IMR-90 (cell line): ENCODE measurements around the gene PRR5L.

Experiments used
- BHLHE40 ChIP-seq: fragments of 150-350 bp; IDR thresholded peaks from 2 replicates; pipeline ENCODE4 v1.6.1; 2016; ENCODE audit warnings: mild to moderate bottlenecking, low read depth, low read length
- CEBPB ChIP-seq: IDR thresholded peaks from 2 replicates; pipeline ENCODE4 v1.6.1; 2012; ENCODE audit warnings: low read depth, low read length, improper control_type of control experiment
- MAFK ChIP-seq: IDR thresholded peaks from 2 replicates; pipeline ENCODE4 v1.6.1; 2012; ENCODE audit warnings: low read depth, low read length, improper control_type of control experiment
- NFE2L2 ChIP-seq: fragments of 150-350 bp; IDR thresholded peaks from 2 replicates; pipeline ENCODE4 v1.6.1; 2016; ENCODE audit warnings: low read depth, mild to moderate bottlenecking, low read length
- RAD21 ChIP-seq: IDR thresholded peaks from 2 replicates; pipeline ENCODE4 v1.6.1; 2012; ENCODE audit warnings: low read length, improper control_type of control experiment
- RCOR1 ChIP-seq: IDR thresholded peaks from 2 replicates; pipeline ENCODE4 v1.6.1; 2012; ENCODE audit warnings: mild to moderate bottlenecking, low read length, improper control_type of control experiment; ENCODE audit not compliant: insufficient replicate concordance
- RFX5 ChIP-seq: IDR thresholded peaks from 2 replicates; pipeline ENCODE4 v1.8.0; 2012; ENCODE audit warnings: low read depth, mild to moderate bottlenecking, low read length, moderate library complexity
- SMC3 ChIP-seq: fragments of 150-350 bp; IDR thresholded peaks from 2 replicates; pipeline ENCODE4 v1.6.1; 2016; ENCODE audit warnings: low read depth, mild to moderate bottlenecking, antibody characterized with exemption, low read length, moderate library complexity
- TF ChIP-seq, protein P1 (sequence below): fragments of 150-350 bp; IDR thresholded peaks from 2 replicates; pipeline ENCODE4 v1.6.1; 2017; ENCODE audit warnings: mild to moderate bottlenecking, antibody characterized with exemption, low read length, low read depth
- TF ChIP-seq, protein P2 (sequence below): conservative IDR thresholded peaks from 2 replicates; pipeline ENCODE4 v1.5.1; 2012; ENCODE audit warnings: mild to moderate bottlenecking, low read depth, low read length, improper control_type of control experiment

DNA sequence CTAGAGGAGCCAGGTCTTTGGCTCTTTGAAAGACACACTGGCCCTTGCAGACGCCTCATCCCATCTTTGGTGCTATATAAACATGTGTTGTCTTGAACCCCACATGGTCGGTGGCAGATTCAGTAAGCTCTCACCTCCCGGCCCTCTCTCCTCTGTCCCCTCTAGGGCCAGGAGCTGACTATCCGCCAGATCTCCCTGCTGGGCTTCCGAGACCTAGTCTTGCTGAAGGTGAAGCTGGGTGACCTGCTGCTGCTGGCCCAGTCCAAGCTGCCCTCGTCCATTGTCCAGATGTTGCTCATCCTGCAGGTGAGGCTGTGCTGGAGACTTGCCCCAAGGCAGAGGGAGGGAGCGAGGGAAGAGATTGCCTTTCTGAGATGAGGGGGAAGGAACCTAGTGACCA lies 150.0 kb downstream of the PRR5L start:
- TF ChIP-seq, protein P1, sequence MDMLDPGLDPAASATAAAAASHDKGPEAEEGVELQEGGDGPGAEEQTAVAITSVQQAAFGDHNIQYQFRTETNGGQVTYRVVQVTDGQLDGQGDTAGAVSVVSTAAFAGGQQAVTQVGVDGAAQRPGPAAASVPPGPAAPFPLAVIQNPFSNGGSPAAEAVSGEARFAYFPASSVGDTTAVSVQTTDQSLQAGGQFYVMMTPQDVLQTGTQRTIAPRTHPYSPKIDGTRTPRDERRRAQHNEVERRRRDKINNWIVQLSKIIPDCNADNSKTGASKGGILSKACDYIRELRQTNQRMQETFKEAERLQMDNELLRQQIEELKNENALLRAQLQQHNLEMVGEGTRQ: no peak
- TF ChIP-seq, protein P2, sequence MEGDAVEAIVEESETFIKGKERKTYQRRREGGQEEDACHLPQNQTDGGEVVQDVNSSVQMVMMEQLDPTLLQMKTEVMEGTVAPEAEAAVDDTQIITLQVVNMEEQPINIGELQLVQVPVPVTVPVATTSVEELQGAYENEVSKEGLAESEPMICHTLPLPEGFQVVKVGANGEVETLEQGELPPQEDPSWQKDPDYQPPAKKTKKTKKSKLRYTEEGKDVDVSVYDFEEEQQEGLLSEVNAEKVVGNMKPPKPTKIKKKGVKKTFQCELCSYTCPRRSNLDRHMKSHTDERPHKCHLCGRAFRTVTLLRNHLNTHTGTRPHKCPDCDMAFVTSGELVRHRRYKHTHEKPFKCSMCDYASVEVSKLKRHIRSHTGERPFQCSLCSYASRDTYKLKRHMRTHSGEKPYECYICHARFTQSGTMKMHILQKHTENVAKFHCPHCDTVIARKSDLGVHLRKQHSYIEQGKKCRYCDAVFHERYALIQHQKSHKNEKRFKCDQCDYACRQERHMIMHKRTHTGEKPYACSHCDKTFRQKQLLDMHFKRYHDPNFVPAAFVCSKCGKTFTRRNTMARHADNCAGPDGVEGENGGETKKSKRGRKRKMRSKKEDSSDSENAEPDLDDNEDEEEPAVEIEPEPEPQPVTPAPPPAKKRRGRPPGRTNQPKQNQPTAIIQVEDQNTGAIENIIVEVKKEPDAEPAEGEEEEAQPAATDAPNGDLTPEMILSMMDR: no peak
- no peak for TF ChIP-seq BHLHE40
- TF ChIP-seq RAD21: no peak
- no peak for TF ChIP-seq RFX5
- no peak for TF ChIP-seq NFE2L2
- TF ChIP-seq MAFK: no peak
- no peak for TF ChIP-seq CEBPB
- TF ChIP-seq RCOR1: no peak
- TF ChIP-seq SMC3: no peak
